HCT116 (cell line): ENCODE data around the gene ACP1. TPM values are rescaled to one million over a fixed set of nuclear protein-coding genes. Genes with fewer than 3 reads are reported as not detected.

Experiments
- ATAC-seq: fragments of 200-7000 bp; cut with Tn5 transposase; 2 replicates; pipeline ENCODE4 v1.9.1; 2020; ENCODE audit warnings: mild to moderate bottlenecking, moderate library complexity
- BruUV-seq: library from RNA; stranded (reverse); fragments of 400-500 nt; replicated peaks from 2 replicates; lab custom pipeline; 2021; lab: Mats Ljungman, UMichigan
- CTCF ChIA-PET: fragments of 300-600 bp; sonication (Branson Sonifier 250); formaldehyde crosslinking; loops from one replicate; lab custom pipeline; 2021; ENCODE audit warnings: antibody characterized with exemption; lab: Charles Lee
- POLR2A ChIA-PET: fragments of 300-600, 350-600 bp; sonication (Branson Sonifier 250); formaldehyde crosslinking; loops from one replicate; lab custom pipeline; 2021; ENCODE audit warnings: antibody characterized with exemption; lab: Charles Lee
- RAD21 ChIA-PET, 2 experiments: fragments of 300-600 bp; sonication (Branson Sonifier 250); formaldehyde crosslinking; loops; one replicate each; lab custom pipeline; 2023; ENCODE audit warnings: low total read pairs in 2 of 2; ENCODE audit not compliant: uncharacterized antibody in 2 of 2, unreplicated experiment in 2 of 2, low non-redundant PET in 1 of 2; lab: Charles Lee
- DNase-seq: peaks from one replicate; pipeline ENCODE4 v3.0.0-alpha.2; 2010; ENCODE audit warnings: low read depth, low spot score
- H2AFZ ChIP-seq: fragments of 200-600 bp; shearing (Covaris generic), sonication (generic); 2 replicates; pipeline ENCODE4 v1.6.1; 2017; ENCODE audit warnings: low read depth, mixed run types, mixed read lengths, antibody characterized with exemption, low read length; ENCODE audit not compliant: poor library complexity, severe bottlenecking
- H3K27ac ChIP-seq: 2 replicates; pipeline ENCODE4 v1.5.1; 2012; ENCODE audit warnings: low read depth, low read length
- H3K27me3 ChIP-seq: fragments of 200-600 bp; sonication (generic); 2 replicates; pipeline ENCODE4 v1.6.1; 2016; ENCODE audit warnings: mixed run types, low read length, mixed read lengths; ENCODE audit not compliant: insufficient read depth
- H3K36me3 ChIP-seq, 2 experiments: fragments of 200-500 bp in 1 of 2; fragments of 200-600 bp in 1 of 2; sonication (Bioruptor generic) in 1 of 2; sonication (generic) in 1 of 2; 2 replicates each; pipeline versions ENCODE4 v1.5.1 to v1.6.1; 2014 to 2016; ENCODE audit warnings: low read length in 2 of 2, inconsistent platforms in 1 of 2, mixed read lengths in 1 of 2, mixed run types in 1 of 2; ENCODE audit not compliant: insufficient read depth in 2 of 2, control insufficient read depth in 1 of 2
- H3K4me1 ChIP-seq, 2 experiments: fragments of 200-600 bp in 1 of 2; sonication (generic) in 1 of 2; 2 replicates each; pipeline versions ENCODE4 v1.5.1 to v1.6.1; 2012 to 2017; ENCODE audit warnings: low read length in 2 of 2, inconsistent platforms in 1 of 2, mild to moderate bottlenecking in 1 of 2, mixed read lengths in 1 of 2, mixed run types in 1 of 2, moderate library complexity in 1 of 2; ENCODE audit not compliant: insufficient read depth in 2 of 2, control insufficient read depth in 1 of 2
- H3K4me2 ChIP-seq: fragments of 200-600 bp; sonication (generic); 2 replicates; pipeline ENCODE4 v1.6.1; 2017; ENCODE audit warnings: mixed run types, low read length, mixed read lengths
- H3K4me3 ChIP-seq, 2 experiments: fragments of 200-600 bp in 1 of 2; sonication (generic) in 1 of 2; replicated peaks in 1 of 2; 2 replicates each; pipeline ENCODE4 v1.5.1; 2011 to 2016; ENCODE audit warnings: low read length in 2 of 2, control low read depth in 1 of 2, low read depth in 1 of 2, mild to moderate bottlenecking in 1 of 2, mixed read lengths in 1 of 2, mixed run types in 1 of 2
- H3K79me2 ChIP-seq: fragments of 200-600 bp; sonication (generic); 2 replicates; pipeline ENCODE4 v1.6.1; 2017; ENCODE audit warnings: mild to moderate bottlenecking, mixed run types, low read length, moderate library complexity, mixed read lengths; ENCODE audit not compliant: insufficient read depth
- H3K9ac ChIP-seq: fragments of 200-600 bp; sonication (generic); 2 replicates; pipeline ENCODE4 v1.6.1; 2016; ENCODE audit warnings: low read length, mixed read lengths
- H3K9me2 ChIP-seq: fragments of 200-600 bp; sonication (generic), shearing (Covaris generic); 2 replicates; pipeline ENCODE4 v1.6.1; 2017; ENCODE audit warnings: mixed run types, mild to moderate bottlenecking, moderate library complexity; ENCODE audit not compliant: insufficient read depth
- H3K9me3 ChIP-seq, 2 experiments: fragments of 200-500 bp in 1 of 2; fragments of 200-600 bp in 1 of 2; sonication (Bioruptor generic) in 1 of 2; sonication (generic) in 1 of 2; 2 replicates each; pipeline ENCODE4 v1.6.1; 2014 to 2017; ENCODE audit warnings: low read length in 2 of 2, mixed read lengths in 2 of 2, inconsistent platforms in 1 of 2, low read depth in 1 of 2, mild to moderate bottlenecking in 1 of 2, mixed run types in 1 of 2, moderate library complexity in 1 of 2; ENCODE audit not compliant: control insufficient read depth in 1 of 2, insufficient read depth in 1 of 2
- H4K20me1 ChIP-seq: fragments of 200-600 bp; sonication (generic), shearing (Covaris generic); 2 replicates; pipeline ENCODE4 v1.6.1; 2017; ENCODE audit warnings: mixed run types, mild to moderate bottlenecking, moderate library complexity; ENCODE audit not compliant: insufficient read depth
- CBX3 ChIP-seq: IDR thresholded peaks from 2 replicates; pipeline ENCODE4 v1.6.1; 2012; ENCODE audit warnings: low read depth
- CEBPB ChIP-seq: IDR thresholded peaks from 2 replicates; pipeline ENCODE4 v1.6.1; 2012; ENCODE audit warnings: low read depth
- EGR1 ChIP-seq: IDR thresholded peaks from 2 replicates; pipeline ENCODE4 v1.6.1; 2012; ENCODE audit warnings: low read depth
- FOSL1 ChIP-seq: IDR thresholded peaks from 2 replicates; pipeline ENCODE4 v1.6.1; 2012; ENCODE audit warnings: low read depth
- POLR2AphosphoS5 ChIP-seq: IDR thresholded peaks from 2 replicates; pipeline ENCODE4 v1.6.1; 2011; ENCODE audit warnings: mild to moderate bottlenecking, low read depth, low read length, moderate library complexity
- TCF7L2 ChIP-seq: IDR thresholded peaks from 2 replicates; pipeline ENCODE4 v1.7.0; 2011; ENCODE audit warnings: borderline replicate concordance, inconsistent platforms; ENCODE audit not compliant: insufficient read depth, insufficient read length; ENCODE audit errors: extremely low read depth
- ZFX ChIP-seq: fragments of 450-650 bp; IDR thresholded peaks from 2 replicates; pipeline ENCODE4 v1.6.1; 2017
- intact Hi-C: fragments of 100-400 bp; cut with micrococcal nuclease; formaldehyde crosslinking; loops from 2 replicates; pipeline ENCODE4 v1.10.0; 2022
- total RNA-seq: library from RNA; stranded (reverse); gene quantifications from one replicate; pipeline ENCODE4 v1.2.1, GENCODE V29; 2021; ENCODE audit not compliant: unreplicated experiment
- TF ChIP-seq, protein P1 (sequence below): IDR thresholded peaks from 2 replicates; pipeline ENCODE4 v1.6.1; 2012
- TF ChIP-seq, protein P2 (sequence below), 3 experiments: fragments of 200-600 bp in 1 of 3; sonication (generic) in 1 of 3; IDR thresholded peaks in 2 of 3; conservative IDR thresholded peaks in 1 of 3; 2 replicates each; pipeline ENCODE4 v1.5.1; 2012 to 2017; ENCODE audit warnings: low read depth in 2 of 3, low read length in 2 of 3, antibody characterized with exemption in 1 of 3, borderline replicate concordance in 1 of 3, control low read depth in 1 of 3, mild to moderate bottlenecking in 1 of 3, mixed read lengths in 1 of 3, mixed run types in 1 of 3, moderate library complexity in 1 of 3; ENCODE audit not compliant: insufficient read depth in 1 of 3

Gene ACP1
- total RNA-seq, 1 experiment from 2014 or later, result 113 TPM

DNA sequence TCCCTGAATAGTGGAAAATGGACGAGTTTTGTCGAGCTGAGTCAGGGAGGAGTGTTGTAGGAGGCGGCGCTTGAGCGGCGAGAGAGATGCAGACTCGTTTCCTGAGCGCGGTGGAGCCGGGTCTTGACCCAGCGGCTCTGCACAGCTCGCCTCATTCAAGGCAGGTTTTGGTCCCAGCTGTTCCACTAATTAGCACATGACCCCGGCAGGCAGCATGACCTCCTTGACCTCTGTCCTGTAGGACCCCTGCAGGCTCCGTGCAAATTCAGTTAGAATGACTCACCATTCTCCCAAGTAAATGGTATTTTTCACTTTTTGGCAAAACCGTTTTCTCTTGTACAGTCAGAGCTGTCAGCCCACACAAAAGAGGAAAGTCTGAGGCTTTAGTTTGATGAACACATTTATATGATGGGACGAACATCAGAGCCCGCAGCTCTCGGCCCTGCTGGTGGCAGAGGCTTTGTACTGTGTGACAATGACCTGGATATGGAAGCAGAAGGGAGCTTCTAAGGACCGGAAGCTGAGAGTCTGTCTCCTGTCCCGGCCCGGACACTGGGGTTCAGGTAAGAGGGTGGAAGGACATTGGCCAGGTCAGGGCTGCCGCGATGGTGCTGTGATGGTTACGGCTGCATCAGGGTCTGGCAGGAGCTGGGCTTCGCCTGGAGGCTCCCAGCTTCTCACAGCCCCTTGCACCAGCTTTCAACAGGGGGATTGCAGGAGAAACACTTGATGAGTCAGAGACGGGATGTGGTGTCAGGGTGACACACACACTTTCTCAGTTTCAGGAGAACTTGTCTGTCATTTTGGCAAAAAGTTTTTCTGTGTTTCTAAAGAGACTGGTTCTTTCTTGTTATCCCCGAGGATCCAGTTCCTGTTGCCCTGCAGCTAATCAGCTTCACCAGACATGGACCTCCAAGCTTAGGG, 53.0 kb downstream of the ACP1 start:
- Histone ChIP-seq H3K9ac (no peak overlapping the region), H3K4me3 (no peak overlapping the region), H3K27me3 (no peaks in the 10 kb centered on the region), H3K4me1 (no peaks in the 10 kb centered on the region), H3K9me3 (no peaks in the 10 kb centered on the region), H3K4me2 (no peak overlapping the region), H2AFZ (no peak overlapping the region), H3K27ac (no peak overlapping the region), H3K79me2 (no peaks in the 10 kb centered on the region), H3K36me3 (no peaks in the 10 kb centered on the region), H3K9me2 (no peaks in the 10 kb centered on the region), H4K20me1 (no peaks in the 10 kb centered on the region)
- DNase-seq (no peak), ATAC-seq (no peak)
- ChIA-PET CTCF (no interaction called here), RAD21 (no interaction called here), POLR2A (no interaction called here)
- no TSS peak for BruUV-seq
- intact Hi-C loops, result no loop called here
- TF ChIP-seq, protein P1, sequence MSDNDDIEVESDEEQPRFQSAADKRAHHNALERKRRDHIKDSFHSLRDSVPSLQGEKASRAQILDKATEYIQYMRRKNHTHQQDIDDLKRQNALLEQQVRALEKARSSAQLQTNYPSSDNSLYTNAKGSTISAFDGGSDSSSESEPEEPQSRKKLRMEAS, result no peak
- no peak for TF ChIP-seq CEBPB

DNA sequence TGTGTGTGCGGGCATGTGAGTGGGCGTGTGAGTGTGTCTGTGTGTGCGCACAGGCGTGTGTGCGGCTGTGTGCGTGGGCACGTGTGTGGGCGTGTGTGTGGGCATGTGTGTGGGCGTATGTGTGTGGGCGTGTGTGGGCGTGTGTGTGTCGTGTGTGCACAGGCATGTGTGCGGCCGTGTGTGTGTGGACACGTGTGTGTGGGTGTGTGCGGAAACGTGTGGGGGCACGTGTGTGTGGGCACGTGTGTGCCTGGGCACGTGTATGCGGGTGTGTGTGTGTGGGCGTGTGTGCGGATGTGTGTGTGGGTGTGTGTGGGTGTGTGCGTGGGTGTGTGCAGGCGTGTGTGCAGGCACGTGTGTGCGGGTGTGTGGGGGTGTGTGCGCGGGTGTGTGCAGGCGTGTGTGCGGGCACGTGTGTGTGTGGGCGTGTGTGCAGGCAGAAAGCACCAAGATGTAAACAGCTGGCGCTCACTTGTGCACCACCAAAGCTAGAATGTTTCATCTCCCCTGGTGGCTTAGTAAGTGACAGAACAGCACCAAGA, 54.4 kb downstream of the ACP1 start:
- Histone ChIP-seq H3K27me3 (no peaks in the 10 kb centered on the region), H3K79me2 (no peaks in the 10 kb centered on the region), H4K20me1 (no peaks in the 10 kb centered on the region), H3K4me2 (no peak overlapping the region), H3K9me3 (no peaks in the 10 kb centered on the region), H3K9ac (no peak overlapping the region), H2AFZ (no peak overlapping the region), H3K36me3 (no peaks in the 10 kb centered on the region), H3K27ac (no peak overlapping the region; the same call in 1 of the 2 replicates), H3K9me2 (no peaks in the 10 kb centered on the region), H3K4me3 (no peak overlapping the region), H3K4me1 (no peaks in the 10 kb centered on the region)
- CTCF ChIA-PET, result no interaction called here
- no peak for ATAC-seq
- TF ChIP-seq CBX3, result no peak
- TF ChIP-seq, protein P2, sequence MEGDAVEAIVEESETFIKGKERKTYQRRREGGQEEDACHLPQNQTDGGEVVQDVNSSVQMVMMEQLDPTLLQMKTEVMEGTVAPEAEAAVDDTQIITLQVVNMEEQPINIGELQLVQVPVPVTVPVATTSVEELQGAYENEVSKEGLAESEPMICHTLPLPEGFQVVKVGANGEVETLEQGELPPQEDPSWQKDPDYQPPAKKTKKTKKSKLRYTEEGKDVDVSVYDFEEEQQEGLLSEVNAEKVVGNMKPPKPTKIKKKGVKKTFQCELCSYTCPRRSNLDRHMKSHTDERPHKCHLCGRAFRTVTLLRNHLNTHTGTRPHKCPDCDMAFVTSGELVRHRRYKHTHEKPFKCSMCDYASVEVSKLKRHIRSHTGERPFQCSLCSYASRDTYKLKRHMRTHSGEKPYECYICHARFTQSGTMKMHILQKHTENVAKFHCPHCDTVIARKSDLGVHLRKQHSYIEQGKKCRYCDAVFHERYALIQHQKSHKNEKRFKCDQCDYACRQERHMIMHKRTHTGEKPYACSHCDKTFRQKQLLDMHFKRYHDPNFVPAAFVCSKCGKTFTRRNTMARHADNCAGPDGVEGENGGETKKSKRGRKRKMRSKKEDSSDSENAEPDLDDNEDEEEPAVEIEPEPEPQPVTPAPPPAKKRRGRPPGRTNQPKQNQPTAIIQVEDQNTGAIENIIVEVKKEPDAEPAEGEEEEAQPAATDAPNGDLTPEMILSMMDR (IDR thresholded peaks at IDR 0.05 in 2 of 3, conservative IDR thresholded peaks at IDR 0.05 in 1 of 3; ENCODE audit: borderline replicate concordance in 1 of 3, insufficient read depth in 1 of 3, low read depth in 2 of 3, low read length in 2 of 3), result no peak
- no peak for TF ChIP-seq TCF7L2
- no peak for TF ChIP-seq ZFX
- no peak for TF ChIP-seq POLR2AphosphoS5
- TF ChIP-seq EGR1, result peak; percentile 44
- TF ChIP-seq FOSL1, result no peak
- BruUV-seq, result no TSS peak
- DNase-seq, result no peak
- POLR2A ChIA-PET, result no interaction called here
- intact Hi-C loops, result no loop called here
- RAD21 ChIA-PET, result no interaction called here
